Mucosa of stomach (tissue), 1 donor: ENCODE results near the gene RNF157.
A peak's percentile ranks its signal among the peaks of the same experiment; 100 is the strongest.
"Not testable (repeated sequence)": the region's sequence is repeated elsewhere in the genome, so short reads cannot be mapped to it uniquely, and the experiment has no call there.

ENCODE experiments used
- H3K27me3 ChIP-seq: one replicate; pipeline ENCODE4 v1.7.0; 2013; ENCODE audit warnings: mild to moderate bottlenecking, low read length; ENCODE audit not compliant: control insufficient read depth, insufficient read depth
- H3K36me3 ChIP-seq: one replicate; pipeline ENCODE4 v1.7.0; 2013; ENCODE audit warnings: low read length; ENCODE audit not compliant: control insufficient read depth, insufficient read depth
- H3K4me1 ChIP-seq: one replicate; pipeline ENCODE4 v1.7.0; 2013; ENCODE audit warnings: mild to moderate bottlenecking, low read length; ENCODE audit not compliant: control insufficient read depth, insufficient read depth
- H3K4me3 ChIP-seq: one replicate; pipeline ENCODE4 v1.7.0; 2013; ENCODE audit warnings: low read length
- H3K9ac ChIP-seq: one replicate; pipeline ENCODE4 v1.7.0; 2013; ENCODE audit warnings: mild to moderate bottlenecking, low read length, moderate library complexity
- H3K9me3 ChIP-seq: one replicate; pipeline ENCODE4 v1.7.0; 2013; ENCODE audit warnings: mild to moderate bottlenecking, low read length, moderate library complexity; ENCODE audit not compliant: control insufficient read depth
- donor health status: Pancreatic carcinoma.

RNF157 gene

DNA sequence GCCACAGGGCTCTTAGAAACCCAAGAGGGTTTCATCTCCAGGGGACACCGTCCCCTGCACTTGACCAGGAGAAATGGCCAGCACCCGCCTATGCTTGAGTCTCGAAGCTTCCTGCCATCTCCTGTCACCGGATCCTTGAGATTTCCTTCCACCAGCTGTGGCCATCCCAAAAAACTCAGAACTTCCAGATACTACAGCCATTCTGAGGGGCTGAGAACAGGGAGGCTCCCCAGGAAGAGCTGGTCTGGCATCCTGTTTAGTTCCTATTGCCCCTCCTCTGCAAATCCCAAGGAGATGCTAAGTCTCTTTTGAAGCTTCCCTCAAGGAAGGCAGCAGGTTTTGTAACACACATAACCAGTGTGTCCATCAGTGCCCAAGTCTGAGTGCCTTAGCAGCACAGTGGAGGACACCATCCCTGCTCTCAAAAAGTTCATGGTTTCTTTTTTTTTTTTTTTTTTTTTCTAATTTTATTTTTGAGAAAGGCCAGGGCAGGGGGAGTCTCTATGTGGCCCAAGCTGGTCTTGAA lies 26.8 kb upstream of the RNF157 start:
- Histone ChIP-seq H3K36me3 (peaks cover 6% of the 10 kb centered on the region), H3K4me3 (peak overlapping the region; percentile 26), H3K4me1 (peaks cover 72% of the 10 kb centered on the region), H3K9ac (peak overlapping the region; percentile 88), H3K27me3 (no peaks in the 10 kb centered on the region), H3K9me3 (no peaks in the 10 kb centered on the region)

DNA sequence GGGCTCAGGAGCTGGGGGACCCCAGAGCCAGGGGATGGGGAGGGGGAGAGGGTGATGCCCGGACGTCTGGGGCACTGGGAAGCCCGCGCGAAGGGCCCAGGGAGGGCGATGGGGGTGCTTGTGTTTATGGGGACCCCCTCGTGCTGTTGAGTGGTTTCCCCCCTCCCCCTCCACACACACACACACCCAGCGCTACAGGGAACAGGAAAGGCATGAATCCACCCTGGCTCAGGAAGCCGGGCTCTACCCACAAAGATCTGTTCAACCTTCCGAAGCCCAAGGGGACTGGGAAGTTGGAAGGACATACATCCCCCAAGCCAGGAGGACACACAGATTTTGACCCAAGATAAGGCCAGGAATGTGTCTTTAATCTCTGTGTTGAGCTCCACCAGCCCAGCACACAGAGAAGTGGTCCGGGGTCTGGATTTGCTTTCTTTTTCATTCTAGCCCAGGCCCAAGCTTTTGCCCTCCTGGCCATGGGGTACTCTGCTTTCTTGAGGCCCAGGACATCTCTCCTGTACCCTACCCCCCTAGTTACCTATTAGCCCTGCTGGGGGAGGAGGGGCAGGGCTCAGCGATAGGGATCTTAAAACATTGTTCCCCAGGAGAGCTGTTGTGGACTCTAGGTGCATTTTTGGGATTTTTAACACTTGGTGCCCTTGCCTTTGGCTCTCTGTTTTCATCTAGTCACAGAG lies 26.1 kb upstream of the RNF157 start:
- Histone ChIP-seq H3K9ac (peak overlapping the region; percentile 88), H3K27me3 (no peaks in the 10 kb centered on the region), H3K4me3 (peak overlapping the region; percentile 26), H3K9me3 (no peaks in the 10 kb centered on the region), H3K4me1 (peaks cover 72% of the 10 kb centered on the region), H3K36me3 (peaks cover 6% of the 10 kb centered on the region)

DNA sequence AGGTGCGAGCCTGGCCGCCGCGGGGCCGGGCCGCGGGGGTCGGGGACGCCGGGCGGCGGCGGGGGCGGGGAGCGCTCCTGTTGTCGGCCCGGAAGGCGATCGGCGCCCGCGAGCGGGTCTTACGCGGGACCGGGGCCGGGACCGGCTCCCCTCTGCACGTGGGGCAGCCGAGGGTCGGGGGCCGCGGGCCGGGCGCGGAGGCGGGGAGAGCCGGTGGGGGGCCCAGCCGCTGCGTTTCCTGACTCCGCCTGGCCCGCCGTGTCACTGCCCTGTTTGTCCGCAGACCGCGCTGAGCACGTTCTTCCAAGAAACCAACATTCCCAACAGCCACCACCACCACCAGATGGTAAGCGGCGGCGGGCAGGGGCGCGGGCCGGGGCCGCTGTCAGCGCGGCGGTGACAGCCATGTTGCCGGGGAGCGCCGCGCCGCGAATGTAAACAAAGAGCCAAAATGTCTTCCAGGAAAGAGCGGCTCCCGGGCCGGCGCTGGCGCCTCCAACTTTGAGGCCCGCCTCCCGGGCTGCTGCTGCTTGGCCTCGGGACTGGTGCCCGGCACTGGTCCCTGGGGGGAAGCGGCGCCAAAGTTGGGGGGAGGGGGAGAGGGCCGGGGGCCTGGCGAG lies 25.4 kb upstream of the RNF157 start:
- no peaks in the 10 kb centered on the region for H3K9me3 ChIP-seq
- H3K36me3 ChIP-seq = peaks cover 6% of the 10 kb centered on the region
- H3K4me3 ChIP-seq = peak overlapping the region; percentile 26
- H3K9ac ChIP-seq = peak overlapping the region; percentile 88
- H3K27me3 ChIP-seq = no peaks in the 10 kb centered on the region
- H3K4me1 ChIP-seq = peaks cover 72% of the 10 kb centered on the region

DNA sequence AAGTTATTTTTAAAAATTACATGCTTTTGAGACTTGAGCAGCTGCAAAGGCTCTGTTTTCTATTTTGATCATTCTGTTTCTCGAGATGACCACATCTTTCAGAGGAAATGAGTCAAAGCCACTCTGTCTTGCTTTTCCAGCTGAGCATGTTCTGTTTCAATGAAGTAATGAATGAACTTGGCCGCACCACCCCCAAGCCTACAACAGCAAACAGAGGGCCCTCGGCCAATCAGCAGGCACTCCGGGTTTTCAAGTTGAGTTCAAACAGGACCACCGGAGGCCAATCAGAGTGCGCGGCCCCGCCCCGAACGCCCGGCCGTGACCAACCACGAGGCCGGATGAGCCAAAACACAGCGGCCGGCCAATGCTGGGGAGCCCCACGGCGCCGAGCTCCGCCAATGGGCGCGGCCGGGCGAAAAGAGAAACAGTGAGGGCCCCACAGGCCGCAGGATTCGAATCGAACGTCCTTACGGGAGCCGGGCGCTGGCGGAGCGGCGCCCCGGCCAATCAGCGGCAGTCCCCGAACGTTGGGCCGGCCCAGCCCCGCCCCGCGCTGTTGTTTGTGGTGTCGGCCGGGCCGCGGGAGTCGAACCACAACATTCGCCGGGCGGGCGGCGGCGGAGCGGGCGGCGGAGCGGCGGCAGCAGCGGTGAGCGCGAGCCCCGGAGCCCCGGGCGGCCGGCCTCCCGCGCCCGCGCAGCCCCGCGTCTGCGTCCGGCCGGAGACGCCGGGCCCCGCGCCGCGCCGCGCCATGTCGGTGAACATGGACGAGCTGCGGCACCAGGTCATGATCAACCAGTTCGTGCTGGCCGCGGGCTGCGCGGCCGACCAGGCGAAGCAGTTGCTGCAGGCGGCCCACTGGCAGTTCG lies 24.7 kb upstream of the RNF157 start, which contains the start of gene UBALD2:
Gene UBALD2, plus strand, starts transcription at position 594 of the 869 bp plus-strand sequence. Its CDS starts 158 bp downstream, at position 752.
- H3K27me3 ChIP-seq = no peaks in the 10 kb centered on the region
- H3K9me3 ChIP-seq = no peaks in the 10 kb centered on the region
- H3K4me3 ChIP-seq = peak within 1 kb of the TSS; percentile 26
- peaks cover 79% of the 10 kb centered on the region for H3K4me1 ChIP-seq
- H3K9ac ChIP-seq = peak within 1 kb of the TSS; percentile 88
- H3K36me3 ChIP-seq = peaks cover 6% of the 10 kb centered on the region

DNA sequence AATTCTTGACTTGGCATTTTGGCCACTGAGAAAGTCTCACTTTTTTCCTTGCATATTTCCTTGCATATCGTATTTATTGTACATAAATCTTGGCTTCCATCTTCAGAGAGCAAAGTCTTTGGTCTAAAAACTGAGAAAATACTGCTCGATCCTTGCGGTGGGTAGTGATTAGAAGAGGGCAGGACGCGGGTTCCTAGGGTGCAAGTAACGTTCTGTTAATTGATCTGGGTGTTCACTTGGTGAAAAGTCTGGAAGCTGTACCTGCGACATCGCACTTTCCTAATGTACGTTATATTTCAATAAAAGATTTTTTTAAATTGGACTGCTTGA lies 24.1 kb upstream of the RNF157 start:
- no peak overlapping the region for H3K4me3 ChIP-seq
- H3K27me3 ChIP-seq = no peaks in the 10 kb centered on the region
- H3K4me1 ChIP-seq = peaks cover 81% of the 10 kb centered on the region
- H3K36me3 ChIP-seq = peaks cover 6% of the 10 kb centered on the region
- peak overlapping the region; percentile 31 for H3K9ac ChIP-seq
- H3K9me3 ChIP-seq = no peaks in the 10 kb centered on the region

DNA sequence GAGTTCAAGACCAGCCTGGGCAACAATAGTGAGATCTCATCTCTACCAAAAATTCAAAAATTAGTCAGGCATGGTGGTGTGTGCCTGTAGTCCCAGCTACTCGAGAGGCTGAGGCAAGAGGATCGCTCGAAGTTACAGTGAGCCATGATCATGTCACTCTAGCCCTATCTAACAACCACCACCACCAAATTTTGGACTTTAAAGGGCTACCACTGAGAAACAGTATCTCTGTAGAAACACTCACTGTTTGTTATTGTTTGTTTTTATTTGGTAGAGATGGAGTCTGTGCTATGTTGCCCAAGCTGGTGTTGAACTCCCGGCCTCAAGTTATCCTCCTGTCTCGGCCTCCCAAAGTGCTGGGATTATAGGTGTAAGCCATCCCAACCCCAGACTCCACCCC lies 23.6 kb upstream of the RNF157 start:
- no peaks in the 10 kb centered on the region for H3K27me3 ChIP-seq
- H3K9me3 ChIP-seq = no peaks in the 10 kb centered on the region
- H3K4me1 ChIP-seq = peaks cover 80% of the 10 kb centered on the region
- peak overlapping the region; percentile 64 for H3K9ac ChIP-seq
- H3K4me3 ChIP-seq = no peak overlapping the region
- peaks cover 6% of the 10 kb centered on the region for H3K36me3 ChIP-seq

DNA sequence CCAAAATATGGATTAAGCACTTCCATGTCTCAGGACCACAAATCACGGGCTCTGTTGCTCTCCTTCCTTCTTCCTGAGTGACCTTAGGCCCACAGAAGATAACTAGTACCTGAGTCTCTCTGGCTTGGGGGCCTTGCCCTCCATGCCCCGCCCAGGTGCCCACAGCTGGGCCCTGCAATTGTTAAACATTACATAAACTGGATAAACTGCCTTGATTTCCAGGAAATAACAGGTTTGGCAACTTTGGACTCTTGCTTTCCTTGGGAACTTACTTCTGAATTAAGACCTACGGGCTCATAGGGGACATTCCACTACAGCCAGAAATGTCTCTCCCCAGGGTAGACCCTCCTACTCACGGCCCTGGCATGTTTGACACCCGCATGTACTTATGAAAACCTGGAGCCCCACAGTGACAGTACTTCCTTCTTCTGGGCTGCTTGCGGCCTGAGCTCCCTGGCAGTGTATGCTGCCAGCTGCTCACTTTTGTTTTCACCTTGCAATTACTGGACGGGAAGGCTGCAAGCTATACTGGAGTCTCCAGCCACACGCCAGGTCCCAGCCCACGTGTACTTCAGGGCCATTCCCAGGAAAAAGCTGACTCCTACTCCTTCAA lies 22.5 kb upstream of the RNF157 start:
- Histone ChIP-seq H3K4me3 (no peak overlapping the region), H3K4me1 (peaks cover 79% of the 10 kb centered on the region), H3K27me3 (no peaks in the 10 kb centered on the region), H3K9me3 (no peaks in the 10 kb centered on the region), H3K9ac (peak overlapping the region; percentile 64), H3K36me3 (no peaks in the 10 kb centered on the region)

DNA sequence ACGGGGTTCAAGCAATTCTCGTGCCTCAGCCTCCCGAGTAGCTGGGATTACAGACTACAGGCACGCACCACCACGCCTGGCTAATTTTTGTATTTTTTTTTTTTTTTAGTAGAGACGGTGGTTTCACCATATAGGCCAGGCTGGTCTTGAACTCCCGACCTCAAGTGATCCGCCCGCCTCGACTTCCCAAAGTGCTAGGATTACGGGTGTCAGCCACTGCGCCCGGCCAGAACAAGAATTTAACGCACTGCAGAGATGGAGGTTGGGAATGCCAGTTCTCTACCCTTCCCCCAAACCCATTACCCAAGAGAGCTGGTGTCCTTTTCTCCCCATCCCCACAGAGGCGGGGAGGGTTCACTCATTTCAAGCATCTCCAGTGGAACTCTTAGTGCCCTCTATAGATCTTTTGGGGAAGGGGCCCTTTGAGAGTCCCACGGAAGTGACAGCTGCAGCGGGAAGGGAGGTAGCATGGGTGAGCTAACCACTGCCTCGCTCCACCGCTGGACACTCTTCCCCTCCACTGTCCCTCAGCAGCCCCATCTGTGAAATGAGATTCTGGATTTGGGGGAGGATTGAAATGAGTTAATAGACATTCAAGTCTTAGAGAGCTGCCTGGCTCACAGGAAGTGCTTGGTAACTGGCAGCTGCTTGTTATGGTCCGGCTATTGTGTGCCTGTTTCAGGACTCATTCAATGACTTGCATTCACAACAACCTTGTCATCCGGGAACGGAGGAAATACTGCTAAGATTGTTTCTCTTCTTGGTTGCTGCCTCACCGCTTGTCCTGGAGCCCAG lies 21.3 kb upstream of the RNF157 start:
- peaks cover 67% of the 10 kb centered on the region for H3K4me1 ChIP-seq

DNA sequence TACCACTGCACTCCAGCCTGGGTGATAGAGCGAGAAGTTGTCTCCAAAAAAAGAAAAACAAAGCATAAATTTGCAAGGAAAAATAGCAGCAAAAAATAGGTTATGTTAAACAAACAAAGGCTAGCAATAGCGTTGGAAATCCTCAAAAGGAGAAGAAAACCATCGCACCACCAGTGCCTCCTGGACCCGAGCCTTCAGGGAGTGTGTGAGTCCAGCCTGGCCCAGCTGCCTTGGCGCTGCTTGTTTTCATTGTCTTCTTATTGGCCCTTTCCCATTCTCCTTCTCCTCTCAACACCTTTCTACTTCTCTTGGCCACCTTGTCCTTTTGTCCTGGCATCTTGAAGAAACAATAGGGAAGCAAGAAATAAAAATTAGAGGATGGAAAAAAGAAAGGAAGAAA lies 20.4 kb upstream of the RNF157 start:
- no peaks in the 10 kb centered on the region for H3K36me3 ChIP-seq
- no peaks in the 10 kb centered on the region for H3K9me3 ChIP-seq
- no peaks in the 10 kb centered on the region for H3K27me3 ChIP-seq
- H3K4me3 ChIP-seq = peak overlapping the region; percentile 7
- peak overlapping the region; percentile 62 for H3K9ac ChIP-seq
- H3K4me1 ChIP-seq = peaks cover 68% of the 10 kb centered on the region

More for the DNA sequence above, 21.3 kb upstream of the RNF157 start:
- no peaks in the 10 kb centered on the region for H3K27me3 ChIP-seq
- no peaks in the 10 kb centered on the region for H3K36me3 ChIP-seq
- H3K9me3 ChIP-seq = no peaks in the 10 kb centered on the region
- H3K4me3 ChIP-seq = no peak overlapping the region
- peak overlapping the region; percentile 64 for H3K9ac ChIP-seq

DNA sequence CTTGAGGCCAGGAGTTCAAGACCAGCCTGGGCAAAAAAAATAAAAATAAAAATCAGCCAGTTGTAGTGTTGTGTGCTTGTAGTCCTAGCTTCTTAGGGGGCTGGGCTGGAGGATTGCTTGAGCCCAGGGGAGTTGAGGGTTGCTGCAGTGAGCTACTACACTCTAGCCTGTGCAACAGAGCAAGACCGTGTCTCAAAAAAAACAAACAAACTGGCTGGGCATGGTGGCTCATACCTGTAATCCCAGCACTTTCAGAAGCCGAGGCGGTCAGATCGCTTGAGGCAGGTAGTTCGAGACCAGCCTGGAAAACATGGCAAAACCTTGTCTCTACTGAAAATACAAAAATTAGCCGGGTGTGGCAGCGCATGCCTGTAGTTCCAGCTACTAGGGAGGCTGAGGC lies 19.9 kb upstream of the RNF157 start:
- peaks cover 68% of the 10 kb centered on the region for H3K4me1 ChIP-seq
- H3K9ac ChIP-seq = peak overlapping the region; percentile 62
- H3K27me3 ChIP-seq = no peaks in the 10 kb centered on the region
- H3K36me3 ChIP-seq = no peaks in the 10 kb centered on the region
- no peak overlapping the region for H3K4me3 ChIP-seq
- no peaks in the 10 kb centered on the region for H3K9me3 ChIP-seq

DNA sequence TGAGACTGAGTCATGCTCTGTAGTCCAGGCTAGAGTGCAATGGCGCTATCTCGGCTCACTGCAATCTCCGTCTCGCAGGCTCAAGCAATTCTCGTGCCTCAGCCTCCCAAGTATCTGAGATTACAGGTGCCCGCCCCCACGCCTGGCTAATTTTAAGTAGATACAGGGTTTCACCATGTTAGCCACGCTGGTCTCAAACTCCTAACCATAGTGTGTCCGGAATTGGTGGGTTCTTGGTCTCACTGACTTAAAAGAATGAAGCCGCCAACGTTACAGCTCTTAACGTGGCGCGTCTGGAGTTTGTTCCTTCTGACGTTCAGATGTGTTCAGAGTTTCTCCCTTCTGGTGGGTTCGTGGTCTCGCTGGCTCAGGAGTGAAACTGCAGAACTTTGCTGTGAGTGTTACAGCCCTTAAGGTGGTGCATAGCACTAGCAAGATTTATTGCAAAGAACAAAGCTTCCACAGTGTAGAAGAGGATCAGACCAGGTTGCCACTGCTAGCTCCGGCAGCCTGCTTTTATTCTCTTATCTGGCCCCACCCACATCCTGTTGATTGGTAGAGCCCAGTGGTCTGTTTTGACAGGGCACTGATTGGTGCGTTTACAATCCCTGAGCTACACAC lies 16.2 kb upstream of the RNF157 start:
- not testable (repeated sequence) for H3K4me3 ChIP-seq, H3K27me3 ChIP-seq, H3K36me3 ChIP-seq, H3K9me3 ChIP-seq, H3K9ac ChIP-seq
- H3K4me1 ChIP-seq = peaks cover 49% of the 10 kb centered on the region
